HT1080 (cell line): Measurements from ENCODE around the gene SPATS2. TPM values are rescaled to one million over a fixed set of nuclear protein-coding genes. Genes with fewer than 3 reads are reported as not detected.
"Not testable (repeated sequence)": the region's sequence is repeated elsewhere in the genome, so short reads cannot be mapped to it uniquely, and the experiment has no call there.

ENCODE experiments used
- DNase-seq: peaks from one replicate; pipeline ENCODE4 v3.0.0-alpha.2; 2015; ENCODE audit warnings: low read depth
- total RNA-seq: library from RNA; depleted of rRNA; stranded (reverse); fragments of >200 nt; shearing (Covaris generic); gene quantifications from 2 replicates; pipeline ENCODE4 v1.2.3, GENCODE V29; 2014

SPATS2 gene
- total RNA-seq, 1 experiment from 2014 or later = 39.4 TPM

- DNase-seq = not testable (repeated sequence)
These were observed 142.4 kb downstream of the SPATS2 start for GRCh38 chr12:49509681-49510080.

- no peak for DNase-seq
These were observed 144.1 kb downstream of the SPATS2 start for GRCh38 chr12:49511410-49511809.

DNA sequence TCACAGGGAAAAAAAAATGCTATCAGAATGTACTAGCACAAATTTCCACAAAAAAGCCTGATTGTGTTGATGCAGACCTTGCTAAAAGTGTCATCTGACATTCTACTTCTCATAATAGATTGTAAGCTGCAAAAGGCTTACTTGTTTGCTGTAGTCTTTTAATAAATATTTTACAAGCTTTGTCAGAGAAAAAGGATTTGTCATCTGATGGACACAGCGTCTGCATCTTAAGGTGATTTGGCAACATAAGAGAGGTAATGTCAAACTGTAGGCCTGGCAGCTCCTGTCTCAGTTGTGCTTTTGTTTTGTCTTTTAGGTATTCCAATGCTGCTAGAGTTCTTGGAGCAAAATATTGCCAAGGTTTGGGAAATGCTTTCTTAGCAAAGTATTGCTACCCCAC is 145.3 kb downstream of the SPATS2 start:
- no peak for DNase-seq

- peak; percentile 81 for DNase-seq
These were observed 148.0 kb downstream of the SPATS2 start for GRCh38 chr12:49515266-49515665.

DNA sequence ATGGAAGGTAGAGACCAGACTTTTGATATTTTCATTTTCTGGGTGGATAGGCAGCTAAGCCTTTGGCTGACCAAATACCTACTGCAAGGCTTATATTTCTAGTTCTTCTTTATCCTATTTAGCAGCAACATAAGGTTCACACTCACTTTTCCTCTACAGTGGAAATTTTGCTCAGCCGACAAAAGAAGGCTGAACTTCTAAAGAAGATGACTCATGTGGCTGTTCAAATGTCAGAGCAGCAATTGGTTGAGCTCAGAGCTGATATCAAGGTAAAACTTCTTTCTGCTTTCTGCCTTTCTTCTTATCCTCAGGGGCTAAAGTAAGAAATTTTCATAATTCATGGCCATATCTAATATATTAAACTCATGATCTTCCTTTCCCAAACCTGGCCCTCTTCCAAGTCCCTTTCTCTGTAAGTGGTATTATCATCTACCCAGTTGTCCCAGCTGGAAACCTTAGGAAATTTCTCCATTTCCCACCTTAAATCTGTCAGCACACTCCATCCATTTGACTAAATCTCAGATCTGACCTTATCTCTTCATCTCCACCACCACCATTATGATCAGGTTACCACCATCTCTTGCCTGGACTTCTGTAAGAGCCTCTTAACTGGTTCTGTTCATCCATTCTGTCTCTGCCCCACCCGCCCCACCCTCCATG is 151.8 kb downstream of the SPATS2 start:
- DNase-seq = peak; percentile 53

GRCh38 chr12:49519574-49519936 is 152.3 kb downstream of the SPATS2 start:
- no peak for DNase-seq

- DNase-seq = no peak
These were observed 154.1 kb downstream of the SPATS2 start for GRCh38 chr12:49521389-49521788.

DNA sequence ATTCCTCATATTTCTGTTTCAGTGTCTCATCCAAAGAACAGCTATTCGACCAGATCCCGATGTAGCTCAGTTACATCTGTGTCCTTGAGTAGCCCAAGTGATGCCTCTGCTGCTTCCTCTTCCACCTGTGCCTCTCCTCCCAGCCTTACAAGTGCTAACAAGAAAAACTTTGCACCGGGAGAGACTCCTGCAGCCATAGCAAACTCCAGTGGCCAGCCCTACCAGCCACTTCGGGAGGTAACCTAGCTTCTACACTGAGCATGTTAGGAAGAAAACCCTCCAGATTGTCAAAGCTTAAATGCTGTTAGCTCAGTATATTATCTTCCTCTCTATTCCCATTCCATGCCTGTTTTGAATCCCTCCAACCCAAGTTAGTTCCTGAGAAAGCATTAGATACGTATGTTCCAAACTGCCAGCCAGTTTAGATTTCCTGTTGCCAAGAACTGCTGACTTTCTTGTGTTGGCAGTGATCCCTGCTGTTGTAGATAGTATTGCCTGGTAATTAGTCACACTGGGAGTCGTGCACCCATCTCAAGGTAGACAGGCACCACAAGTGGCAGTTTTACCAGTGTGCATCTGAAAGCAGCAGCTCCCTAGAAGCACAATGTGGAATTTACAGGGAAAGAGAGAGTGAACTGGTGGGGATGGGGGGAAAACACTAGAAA is 157.5 kb downstream of the SPATS2 start:
- DNase-seq = no peak

DNA sequence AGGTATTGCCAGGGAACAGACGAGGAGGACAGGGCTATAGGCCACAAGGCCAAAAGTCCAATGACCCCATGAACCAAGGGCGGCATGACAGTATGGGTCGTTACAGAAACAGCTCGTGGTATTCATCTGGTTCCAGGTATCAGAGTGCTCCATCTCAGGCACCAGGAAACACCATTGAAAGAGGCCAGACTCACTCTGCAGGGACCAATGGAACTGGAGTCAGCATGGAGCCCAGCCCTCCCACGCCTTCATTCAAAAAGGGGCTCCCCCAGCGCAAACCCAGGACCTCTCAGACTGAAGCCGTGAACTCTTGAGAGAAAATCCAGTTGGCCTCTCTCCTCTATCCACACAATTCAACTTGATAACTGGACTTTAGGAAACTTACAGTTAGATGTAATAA is 158.7 kb downstream of the SPATS2 start:
- DNase-seq = no peak

DNA sequence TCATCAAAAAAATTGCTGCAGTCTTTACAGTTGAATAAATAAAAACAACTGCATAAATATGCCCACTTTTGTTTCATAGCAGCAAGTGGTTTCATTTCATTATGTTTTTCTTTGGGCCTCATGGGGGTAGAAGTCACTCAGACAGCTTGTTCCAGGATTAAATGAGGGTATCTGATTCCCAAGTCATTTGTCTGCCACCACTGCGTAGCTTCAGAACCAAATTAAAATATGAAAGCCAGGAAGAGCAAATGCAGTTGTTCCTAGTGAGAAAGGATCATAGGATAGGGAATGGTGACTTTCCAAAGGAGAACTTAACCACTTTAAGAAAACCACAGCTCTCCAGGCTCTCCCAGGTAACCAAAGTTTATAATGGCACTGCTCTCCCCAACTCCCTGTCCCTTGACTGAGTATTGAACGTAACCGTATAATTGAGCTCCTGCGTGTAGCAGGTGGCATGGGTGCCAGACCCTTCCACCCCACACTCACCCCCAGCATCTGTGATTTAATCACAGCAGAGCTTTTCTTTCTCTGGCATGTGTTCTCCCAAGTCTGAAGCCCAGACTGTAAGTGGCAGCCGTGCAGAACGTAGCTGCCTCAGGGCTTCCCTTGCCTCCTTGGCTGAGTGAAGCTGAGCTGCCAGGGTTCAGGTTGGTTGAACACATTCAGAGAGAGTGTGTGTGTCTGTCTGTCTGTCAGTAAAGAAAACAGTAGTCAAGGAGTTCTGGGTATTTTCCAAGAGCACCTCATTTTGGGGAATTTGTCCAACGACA is 160.3 kb downstream of the SPATS2 start:
- no peak for DNase-seq

DNA sequence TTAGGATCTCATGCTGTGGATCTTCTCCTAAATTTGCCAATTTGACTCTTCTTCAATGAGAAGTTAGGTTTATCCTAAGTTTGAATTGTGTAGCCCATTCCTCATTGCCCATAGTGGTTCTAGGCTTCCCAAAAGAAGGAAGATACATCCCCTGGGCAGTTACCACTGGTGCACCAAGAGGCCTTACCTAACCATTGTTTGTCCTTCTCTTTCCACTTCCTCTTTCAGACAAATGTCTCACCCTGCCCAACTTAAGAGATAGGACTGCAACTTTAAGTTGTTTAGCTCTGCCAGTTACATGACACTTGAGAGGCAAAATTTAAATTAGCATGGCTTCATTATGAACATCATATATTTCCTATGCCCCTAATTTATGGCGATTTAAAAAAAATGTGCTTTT is 162.2 kb downstream of the SPATS2 start:
- DNase-seq = no peak

- DNase-seq = no peak
These were observed 164.5 kb downstream of the SPATS2 start for GRCh38 chr12:49531745-49532144.

DNA sequence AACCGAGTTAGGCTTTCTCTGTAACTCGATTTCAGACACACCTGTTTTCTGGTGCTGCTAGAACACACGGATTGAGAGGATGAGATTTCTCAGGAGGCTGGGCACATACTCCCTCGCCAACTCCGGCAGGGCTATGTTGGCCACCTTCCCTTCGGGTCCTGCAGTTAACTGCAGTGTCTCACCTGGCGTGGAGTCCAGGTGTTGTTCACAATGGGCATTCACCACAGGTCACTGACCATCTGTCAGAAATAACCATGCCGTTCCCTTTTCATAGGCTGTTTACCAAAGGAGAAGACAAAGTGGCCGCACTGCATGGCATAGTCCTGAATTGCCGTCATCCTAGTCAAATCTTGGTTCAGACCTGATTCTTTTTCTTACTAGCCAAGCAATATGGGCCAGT is 166.1 kb downstream of the SPATS2 start:
- no peak for DNase-seq

DNA sequence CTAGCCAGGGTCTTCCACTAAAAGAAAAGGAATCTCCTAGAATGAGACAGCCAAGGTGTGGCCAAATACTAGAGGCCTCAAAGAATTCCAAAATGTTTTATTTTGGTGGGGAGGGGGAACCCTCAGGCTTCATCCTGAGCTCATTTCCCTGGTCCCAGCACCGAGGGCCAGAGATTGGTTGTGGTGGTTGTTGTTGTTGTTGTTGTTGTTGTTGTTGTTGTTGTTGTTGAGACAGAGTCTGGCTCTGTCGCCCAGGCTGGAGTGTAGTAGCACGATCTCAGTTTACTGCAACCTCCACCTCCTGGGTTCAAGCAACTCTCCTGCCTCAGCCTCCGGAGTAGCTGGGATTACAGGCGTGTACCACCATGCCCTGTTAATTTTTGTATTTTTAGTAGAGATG is 166.9 kb downstream of the SPATS2 start:
- DNase-seq = not testable (repeated sequence)

- DNase-seq = no peak
These were observed 167.5 kb downstream of the SPATS2 start for GRCh38 chr12:49534731-49535278.

DNA sequence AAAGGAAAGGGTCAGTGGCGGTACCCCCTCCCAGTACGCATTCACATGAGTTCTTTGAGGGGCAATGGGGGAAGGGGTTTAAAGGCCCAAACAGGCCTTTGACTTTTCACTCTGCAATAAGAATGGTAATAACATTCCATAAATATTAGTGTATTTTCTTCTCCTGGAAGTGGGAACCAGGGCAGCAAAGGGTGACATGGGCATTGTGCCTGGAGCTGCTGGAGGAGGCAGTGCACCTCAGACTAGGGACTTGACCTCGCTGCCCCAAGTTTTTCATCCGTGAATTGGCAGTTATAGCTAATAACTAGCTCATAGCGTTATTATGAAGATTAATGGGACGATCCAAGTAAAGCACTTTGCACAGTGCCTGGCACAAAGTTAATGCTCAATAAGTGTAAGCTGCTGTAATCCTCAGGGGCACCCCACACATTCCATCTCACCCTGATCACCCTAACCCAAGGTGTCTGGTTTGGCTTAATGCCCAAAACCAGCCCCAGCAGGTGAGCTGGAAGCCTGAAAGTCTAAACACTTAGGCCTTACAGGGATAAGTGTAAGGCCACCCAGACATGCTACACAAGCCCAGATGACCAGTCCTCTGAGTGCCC is 168.8 kb downstream of the SPATS2 start:
- DNase-seq = no peak

DNA sequence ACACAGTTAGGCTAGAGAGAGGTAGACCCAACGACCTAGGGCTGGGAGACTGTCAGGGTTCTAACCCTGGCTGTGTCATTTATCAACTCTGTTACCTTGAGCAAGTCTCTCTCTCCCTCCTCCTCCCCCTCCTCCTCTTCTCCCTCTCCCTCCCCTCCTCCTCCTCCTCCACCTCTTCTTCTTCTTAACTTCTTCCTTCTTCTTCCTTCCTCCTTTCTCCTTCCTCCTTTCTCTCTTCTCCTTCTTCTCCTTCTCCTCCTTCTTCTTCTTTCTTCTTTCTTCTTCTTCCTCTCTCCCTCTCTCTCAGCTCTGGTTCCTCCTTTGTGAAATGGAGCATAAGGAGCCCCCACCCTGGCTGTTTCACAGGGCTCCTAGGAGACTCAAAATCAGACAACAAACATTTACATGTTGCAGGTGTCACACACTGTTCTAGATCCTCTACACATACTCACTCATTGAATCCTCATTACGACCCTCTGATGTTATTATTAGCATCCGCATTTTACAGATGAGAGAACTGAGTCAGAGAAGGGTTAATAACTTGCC is 169.3 kb downstream of the SPATS2 start:
- no peak for DNase-seq

DNA sequence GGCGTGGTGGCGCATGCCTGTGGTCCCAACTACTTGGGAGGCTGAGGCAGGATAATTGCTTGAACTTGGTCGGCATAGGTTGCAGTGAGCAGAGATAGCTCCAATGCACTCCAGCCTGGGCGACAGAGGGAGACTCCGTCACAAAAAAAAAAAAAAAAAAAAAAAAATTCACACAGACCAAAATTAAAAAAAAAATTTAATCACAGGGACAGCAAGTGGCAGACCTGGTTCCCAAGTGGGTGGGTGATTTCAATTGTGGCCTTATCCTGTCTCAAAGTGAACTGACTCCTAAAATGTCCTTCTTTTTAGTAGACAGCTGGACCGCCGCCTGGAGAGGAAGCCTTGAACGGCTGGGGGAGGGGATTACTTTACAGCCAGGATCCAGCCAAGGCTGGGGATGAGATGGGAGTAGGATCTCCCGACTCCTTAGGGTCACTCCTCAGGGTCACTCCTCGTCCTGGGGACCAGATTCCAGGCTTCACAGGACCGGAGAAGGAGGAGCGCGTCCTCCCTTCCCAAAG is 170.0 kb downstream of the SPATS2 start:
- DNase-seq = no peak

DNA sequence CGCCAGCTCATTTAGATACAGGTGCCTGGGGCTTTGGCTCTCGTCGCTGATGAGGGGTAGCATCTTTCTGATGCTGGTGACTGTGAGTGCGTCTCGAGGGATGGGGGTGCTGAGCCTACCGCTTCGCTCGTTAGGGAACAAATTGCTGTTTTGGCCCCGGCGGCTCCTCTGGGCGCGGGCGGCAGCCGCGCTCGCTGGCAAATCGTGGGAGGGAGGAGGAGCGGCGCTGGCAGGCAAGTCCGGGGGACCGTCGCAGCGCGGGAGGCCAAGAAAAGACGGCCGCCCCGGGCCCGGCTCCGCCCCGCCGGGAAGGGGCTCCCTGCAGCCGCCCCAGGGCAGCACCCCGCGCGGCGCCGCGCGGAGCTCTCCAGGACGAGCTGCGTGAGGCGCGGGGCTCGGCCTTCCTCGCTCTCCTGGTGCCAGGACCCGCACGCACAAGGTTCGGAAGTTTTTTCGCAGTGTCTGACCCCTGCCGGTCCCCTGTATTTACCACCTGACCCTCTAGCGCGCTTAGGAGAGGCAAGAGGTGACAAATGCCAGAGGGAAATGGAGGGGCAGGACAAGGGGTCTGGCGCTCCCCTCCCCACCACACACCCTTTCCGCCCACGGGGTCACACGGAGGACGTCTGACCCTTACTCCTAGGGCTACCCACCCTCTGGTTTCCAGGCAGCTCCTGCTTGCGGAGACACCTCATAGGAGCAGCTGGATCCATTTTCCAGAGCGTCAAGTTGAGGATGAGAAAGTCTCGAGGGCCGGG is 170.7 kb downstream of the SPATS2 start:
- no peak for DNase-seq
